GM21528 (cell line): Measurements from ENCODE around the gene TMEM123.
A peak's percentile ranks its signal among the peaks of the same experiment; 100 is the strongest.

Source experiments
- ATAC-seq: cut with Tn5 transposase; IDR thresholded peaks from one replicate; pipeline ENCODE4 v1.9.1; 2021; ENCODE audit warnings: mild to moderate bottlenecking, moderate library complexity; ENCODE audit not compliant: unreplicated experiment, low FRiP score

The TMEM123 gene, protein sequence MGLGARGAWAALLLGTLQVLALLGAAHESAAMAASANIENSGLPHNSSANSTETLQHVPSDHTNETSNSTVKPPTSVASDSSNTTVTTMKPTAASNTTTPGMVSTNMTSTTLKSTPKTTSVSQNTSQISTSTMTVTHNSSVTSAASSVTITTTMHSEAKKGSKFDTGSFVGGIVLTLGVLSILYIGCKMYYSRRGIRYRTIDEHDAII

DNA sequence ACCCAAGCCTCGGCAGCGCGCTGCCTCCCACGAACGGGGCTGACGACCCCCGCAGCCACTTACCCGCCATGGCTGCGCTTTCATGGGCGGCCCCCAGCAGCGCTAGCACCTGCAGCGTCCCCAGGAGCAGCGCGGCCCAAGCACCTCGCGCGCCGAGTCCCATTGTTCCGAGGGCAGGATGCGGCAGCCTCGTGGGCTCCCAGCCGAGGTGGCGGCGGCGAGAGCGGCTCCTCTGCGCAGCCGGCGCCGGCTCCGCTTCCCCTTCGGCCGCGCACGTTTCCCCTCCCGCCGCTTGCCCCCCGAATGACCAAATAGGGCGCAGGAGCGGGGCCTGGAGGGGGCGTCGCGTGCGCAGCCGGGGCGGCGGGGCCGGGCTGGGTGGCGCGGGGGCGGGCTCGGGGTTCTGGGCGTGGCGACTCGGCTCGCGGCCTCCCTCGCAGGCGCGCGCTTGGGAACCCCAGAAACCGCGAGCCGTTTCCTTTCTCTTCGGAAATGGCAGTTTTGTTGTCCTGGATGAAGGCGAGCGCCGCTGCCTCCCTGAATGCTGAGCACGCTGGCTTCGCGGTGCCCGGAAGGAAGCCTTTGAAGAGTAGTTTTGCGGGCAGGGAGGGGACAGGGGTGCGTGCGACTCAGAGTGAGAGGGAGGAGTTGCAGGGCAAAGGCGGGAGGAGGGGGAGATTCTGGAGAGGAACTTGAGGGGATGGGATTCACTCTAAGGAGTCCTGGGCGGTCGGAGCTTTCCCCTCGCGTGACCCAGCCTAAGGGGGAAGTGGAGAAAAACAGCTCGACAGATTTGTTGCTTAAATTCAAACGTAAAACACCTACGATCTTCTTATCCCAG, at the start of gene TMEM123:
TMEM123 (minus strand) TSS at position 305 of the 841 bp plus-strand sequence; CDS start at position 163, 142 bp downstream.
- ATAC-seq: peak; percentile 68

DNA sequence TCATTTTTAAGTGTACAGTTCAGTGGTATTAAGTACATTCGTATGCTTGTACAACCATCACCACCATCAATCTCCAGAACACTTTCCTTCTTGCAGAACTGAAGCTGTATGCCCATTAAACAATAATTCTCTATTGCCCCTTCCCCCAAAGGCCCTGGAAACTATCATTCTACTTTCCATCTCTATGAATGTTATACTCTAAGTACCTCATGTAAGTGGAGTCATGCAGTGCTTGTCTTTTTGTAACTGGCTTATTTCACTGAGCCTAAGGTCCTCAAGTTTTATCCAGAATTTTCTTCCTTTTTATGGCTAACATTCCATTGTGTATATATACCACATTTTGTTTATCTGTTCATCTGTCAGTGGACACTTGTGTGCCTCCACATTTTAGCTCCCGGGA, 48.3 kb upstream of the TMEM123 start:
- ATAC-seq: no peak

DNA sequence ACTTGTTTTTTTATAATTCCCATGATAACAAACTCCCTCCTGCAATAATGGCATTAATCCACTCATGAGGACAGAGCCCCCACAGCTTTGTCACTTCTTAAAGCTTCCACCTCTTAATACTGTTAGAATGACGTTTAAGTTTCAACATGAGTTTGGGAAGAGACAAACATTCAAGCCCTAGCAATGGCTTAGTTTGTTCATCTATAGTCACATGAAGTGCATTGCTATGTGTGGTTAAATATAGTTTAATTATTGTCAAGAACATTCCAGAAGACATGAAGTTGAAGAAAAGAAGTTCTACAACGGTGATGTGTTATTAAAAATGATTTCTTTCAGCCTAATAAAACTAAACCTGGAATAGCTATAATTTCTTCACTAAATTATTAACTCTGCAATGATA, 47.4 kb upstream of the TMEM123 start:
- ATAC-seq: no peak

DNA sequence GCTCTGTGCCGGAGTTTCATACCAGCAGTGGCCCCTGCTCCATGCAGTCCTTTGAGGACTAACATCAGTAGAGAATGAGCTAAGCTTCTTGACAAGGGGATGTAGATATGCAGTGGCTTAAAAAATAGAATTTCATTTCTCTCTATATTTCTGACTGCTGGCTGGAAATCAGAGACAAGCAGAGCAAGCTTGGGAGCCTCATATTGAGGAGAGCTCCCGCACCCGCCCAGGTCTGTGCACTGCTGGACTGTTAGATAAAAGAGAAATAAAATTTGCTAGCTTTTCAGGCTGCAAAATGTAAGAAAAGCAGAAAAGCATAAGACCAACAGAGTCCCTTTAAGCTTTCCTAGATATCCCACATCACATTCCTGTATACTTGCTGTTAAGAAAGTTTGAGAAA, 46.6 kb upstream of the TMEM123 start:
- no peak for ATAC-seq

DNA sequence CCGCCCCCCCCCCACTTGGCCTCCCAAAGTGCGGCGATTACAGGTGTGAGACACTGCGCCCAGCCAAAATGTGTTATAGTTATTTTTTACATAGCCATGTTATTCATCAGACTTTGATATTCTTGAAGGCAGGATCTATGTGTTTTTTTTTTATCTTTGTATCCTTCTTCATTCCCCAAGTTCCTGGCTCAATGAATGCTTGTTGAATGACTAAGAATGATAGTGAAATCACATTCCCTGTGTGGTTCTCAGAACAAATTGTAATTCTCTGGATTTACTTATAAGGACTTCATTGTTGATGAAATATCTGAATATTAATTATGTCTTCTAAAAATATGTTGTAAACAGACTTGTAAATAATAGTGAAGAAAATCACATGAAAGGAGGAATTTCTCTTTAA, 44.5 kb upstream of the TMEM123 start:
- ATAC-seq: no peak

DNA sequence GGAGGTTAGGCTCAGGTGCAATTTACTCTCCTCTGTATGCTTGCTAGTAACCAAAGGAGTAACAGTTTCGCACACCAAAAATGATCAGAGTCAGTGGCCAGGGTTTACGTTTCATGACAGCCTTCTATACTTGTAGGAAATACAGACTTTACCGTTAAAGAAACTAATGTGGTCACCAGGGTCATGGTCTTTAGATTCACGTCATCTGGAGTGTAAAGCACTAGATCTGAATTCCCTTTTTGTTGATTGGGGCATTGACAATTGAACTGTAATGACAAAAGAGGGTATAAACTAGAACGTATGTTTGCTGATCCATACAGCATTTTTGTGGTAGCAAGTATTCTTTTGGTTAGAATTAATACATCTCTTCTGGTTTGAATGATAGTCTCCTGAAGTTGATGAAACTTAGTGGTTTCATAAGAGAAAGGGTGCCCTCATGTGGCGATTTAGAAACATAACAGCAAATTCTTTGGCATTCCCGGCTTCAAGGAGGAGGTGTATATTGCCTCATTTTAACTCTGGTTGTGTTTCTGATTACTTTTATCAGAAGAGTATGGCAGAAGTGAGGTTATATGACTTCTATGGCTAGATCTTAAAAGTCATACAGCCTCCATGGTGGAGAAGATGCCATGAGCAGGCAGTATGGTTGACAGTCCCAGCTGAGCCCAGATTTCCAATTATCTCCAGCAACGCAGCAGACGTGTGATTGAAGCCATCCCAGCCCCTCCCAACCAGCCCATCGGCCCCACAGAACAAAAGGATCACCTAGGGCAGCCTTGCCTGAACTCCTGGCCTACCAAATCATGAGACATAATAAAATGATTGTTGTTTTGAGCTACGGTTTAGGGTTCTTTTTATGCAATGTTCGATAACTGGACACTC, 42.8 kb upstream of the TMEM123 start:
- peak; percentile 87 for ATAC-seq

DNA sequence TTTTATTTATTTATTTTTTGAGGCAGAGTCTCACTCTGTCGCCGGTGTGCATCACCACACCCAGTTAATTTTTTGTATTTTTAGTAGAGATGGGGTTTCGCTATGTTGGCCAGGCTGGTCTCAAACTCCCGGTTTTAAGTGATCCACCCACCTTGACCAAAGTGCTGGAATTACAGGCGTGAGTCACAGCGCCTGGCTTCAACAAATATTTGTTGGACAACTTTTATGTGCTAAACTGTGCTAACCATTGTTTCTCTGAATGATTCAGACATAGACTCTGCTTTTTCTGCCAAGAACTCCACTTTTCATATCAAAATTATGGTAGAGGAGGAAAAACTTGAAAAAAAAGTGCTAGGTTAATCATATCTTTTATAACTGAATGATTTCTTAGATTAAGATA, 41.7 kb upstream of the TMEM123 start:
- ATAC-seq: no peak

DNA sequence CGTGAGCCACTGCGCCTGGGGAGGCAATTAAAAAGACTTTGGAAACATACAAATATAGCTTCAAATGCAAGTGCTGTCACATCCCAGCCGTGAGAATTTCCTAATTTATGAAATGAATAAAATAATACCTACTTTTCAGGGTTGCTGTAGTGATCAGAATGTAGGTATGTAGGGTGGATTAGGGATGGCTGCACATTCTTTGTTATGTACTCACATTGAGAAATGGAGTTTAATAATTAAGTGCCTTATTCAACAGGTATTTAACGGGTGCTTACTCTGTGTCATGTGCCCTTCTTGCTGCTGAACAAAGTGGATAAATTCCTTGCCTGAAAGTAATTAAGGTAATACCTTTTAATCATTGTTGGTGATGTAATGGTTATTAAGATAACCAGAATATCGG, 41.0 kb upstream of the TMEM123 start:
- ATAC-seq: no peak

DNA sequence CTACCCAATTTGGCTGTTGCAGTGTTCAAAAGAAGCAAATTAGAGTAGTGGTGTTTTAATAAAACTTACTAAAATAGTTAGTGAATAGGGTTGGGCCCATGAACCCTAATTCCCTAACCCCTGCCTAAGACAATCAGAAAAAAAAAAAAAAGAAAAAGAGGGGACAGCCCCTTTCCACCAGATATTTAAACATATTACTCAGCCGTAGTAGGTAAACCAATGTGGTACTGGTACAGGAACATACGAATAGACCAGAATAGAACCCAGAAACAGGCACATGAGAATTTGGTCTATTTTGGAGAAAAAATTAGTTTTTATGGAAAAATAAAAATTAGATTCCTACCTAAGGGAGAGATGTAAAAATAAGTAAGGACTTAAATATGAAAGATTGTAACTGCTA, 39.4 kb upstream of the TMEM123 start:
- ATAC-seq: no peak

DNA sequence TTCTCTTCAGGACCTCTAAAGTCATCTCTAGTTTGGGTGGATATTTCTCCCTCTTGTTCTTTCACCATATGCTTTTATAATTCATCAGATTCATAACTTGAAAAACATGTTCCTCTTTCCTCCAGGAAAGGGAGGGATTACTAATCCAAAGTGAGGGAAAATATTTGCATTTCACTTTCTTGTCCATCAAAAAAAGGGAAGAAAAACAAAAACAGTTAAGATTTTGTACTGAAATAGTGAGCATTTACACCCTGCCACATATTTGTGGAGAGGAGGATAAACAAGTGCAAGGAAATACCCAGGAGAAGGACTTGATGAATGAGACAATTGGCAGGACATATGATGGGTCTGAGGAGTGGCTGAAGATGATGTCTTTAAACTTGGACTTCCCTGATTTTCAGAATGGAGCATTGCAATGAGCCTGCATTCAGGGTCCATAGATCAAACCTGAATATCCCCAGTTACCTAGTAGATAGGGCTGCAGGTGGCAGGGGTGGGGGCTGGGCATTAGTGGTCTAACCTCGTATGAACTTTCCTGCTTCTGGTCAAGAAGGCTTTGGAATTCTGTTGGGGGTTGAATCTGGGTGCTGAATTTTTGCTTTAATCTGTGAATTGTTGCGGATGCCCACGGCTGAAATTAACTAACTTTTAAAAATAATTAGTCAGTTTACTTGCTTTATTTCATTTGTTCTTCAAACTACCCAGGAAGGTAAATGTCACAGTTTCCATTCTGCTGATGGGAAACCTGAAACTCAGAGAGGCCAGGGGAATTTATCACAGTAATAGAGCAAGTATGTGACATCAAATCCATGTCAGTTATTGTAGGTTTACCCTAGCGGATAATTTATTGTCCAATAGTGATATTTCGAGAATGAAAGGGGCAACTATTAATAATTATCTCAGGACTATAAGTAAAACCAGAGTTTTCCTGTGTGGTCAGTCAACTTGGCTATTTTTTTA, 36.9 kb upstream of the TMEM123 start:
- no peak for ATAC-seq

DNA sequence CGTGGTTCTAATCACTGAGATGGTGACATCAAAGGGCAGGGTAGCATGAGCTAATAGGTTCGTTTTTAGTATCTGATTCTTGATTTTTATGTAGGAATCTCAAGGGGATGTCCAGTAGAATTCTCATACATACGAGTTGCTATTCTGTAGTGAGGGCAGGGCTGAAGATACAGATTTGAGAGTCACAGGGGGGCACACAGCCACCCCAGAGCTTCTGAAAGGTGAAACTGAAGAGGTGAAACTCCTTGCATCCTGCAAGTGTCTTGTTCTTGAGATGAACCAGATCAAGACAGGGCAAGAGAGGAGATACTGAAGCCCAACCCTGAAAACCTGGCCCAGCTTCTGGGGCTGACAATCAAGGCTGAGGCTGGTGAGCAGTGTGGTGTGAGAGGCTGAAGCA, 35.6 kb upstream of the TMEM123 start:
- ATAC-seq: peak; percentile 77

DNA sequence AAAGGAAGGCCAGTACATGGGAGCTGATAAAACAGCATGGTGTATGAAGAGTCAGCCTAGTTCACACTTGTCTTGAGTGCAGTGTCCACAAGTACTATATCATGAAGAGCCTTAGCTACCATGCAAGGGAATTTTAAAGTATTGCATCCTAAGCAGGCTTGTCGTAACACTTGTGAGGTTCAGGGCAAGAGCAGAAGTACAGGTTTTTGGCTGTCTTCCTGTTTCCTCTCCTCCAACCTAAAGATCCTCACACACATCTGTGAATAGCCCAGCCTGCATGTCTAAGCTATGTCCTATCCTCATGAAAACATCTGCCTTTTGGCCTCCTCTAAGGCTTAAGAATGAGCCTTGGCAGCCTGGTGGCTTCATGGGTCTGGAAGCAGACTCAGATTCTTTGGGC, 34.6 kb upstream of the TMEM123 start:
- no peak for ATAC-seq

DNA sequence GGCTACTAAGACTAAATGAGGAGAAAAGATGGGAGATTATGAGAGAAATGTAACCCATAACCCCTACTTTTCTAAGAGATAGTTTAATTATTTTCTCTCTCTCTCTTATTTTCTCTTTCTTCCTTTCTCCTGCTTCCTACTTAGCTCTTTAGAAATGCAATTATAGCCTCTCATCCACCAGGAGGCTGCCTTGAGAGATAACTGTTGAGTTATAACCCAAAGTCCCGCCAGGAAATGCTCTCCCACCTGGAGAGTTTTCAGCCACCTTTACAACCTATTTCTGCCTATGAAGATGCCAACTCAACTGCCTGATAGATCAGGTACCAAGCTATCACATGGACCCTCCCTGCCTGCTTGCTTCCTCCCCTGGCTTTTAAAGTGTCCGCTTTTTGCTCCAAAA, 34.0 kb upstream of the TMEM123 start:
- no peak for ATAC-seq

DNA sequence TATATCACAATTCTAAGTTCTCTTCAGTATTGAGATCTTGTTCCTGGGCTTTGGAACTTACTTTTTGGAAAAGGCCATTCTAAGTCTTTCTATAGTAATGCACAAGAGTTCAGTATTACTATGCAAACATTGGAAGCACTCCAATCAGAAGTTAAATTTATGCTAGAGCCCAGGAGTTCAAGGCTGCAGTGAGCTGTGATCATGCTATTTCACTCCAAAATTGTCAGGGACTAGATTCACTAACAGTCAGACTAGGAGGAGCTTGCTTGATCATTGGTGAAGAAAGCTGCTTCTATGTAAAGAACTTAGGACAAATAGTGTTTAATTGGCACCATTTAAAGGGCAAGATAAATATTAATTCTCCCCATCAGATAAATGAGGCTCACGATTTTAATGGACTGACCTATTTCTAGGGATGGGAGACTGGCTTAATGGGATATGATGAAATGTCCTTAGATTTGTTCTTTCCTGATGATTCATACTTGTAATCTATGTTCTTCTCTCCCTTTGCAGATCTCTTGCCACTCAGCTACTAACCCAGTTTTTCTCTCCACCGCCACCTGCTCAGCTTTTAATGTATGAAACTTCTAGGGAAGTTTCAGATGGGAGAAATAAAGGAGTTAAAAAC, 32.6 kb upstream of the TMEM123 start:
- no peak for ATAC-seq

DNA sequence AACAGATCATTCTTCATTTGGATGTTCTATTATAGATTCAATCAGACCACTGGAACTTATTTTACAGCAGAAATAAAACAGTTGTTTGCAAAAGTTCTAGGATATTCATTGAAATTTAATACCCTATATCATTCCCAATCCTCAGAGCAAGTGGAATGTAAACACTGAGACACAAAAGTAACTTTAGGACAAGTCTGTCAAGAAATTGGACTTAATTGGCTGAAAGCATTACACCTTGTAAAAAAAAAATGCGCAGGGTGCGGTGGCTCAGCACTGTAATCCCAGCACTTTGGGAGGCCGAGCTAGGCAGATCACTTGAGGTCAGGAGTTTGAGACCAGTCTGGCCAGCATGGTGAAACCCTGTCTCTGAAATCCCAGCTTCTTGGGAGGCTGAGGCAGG, 29.9 kb upstream of the TMEM123 start:
- no peak for ATAC-seq

DNA sequence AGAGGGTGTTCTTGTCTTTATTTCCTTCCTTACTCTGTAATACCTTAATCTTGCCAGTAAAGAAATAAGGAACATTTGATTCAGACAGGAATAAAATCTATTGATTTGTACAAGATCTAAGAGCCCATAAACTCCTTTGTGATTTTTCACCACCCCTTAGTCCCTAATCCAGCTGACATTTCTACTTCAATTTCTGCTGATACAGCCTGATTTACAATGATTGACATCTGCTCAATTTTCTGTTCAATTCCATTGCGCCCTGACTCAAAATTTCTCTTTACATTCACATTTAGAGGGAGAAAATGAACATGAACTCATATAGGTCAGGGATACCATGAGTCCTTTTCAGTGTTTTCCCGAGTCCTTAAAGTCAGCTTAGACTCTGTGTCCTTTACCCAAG, 27.2 kb upstream of the TMEM123 start:
- no peak for ATAC-seq

DNA sequence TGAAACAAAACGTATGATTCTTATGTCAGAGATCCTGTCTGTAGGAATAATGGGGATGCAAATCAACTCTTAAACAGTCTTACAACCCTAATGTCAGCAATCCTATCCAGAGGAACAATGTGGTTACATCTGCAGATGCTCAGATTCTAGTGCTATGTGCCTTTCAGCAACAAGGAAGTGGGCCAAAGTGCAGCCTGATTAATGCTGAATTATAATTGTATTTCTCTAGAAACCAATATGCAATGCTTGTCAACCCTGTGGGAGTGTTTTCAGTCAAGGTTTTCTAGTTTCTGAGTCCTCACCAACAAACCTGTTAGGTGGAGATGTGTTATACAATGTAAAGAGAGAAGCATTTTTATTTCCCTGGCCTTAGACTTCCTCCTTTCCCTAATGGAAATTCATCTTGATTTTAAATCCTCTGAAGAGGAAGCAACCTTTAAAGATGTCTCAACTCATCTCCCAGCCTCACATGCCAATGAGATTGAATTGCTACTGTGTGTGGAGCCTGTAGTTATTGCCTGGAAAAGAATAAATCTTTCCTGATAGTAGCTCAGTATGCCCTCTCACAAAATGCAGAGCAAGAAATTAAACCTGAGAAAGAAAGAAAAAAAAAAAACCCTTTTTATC, 26.2 kb upstream of the TMEM123 start:
- ATAC-seq: no peak

DNA sequence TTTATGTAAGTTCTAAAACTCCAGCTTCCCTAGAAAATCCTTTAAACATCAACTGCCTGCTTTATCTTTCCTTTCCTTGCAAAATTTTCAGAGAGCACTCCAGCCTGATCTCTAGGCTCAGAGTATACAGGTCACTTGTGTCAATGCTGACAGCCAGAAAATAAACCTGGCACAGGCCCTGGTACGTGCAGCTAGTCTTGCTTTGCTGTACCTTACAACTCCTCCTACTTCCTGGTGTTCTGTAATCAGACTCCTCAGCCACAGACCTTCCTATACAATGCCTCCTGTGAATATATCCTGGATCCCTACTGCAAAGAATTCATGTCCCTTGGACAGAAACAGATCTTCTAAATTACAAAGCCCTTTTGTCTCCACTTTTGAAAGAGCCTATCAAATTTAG, 24.2 kb upstream of the TMEM123 start:
- ATAC-seq: no peak

DNA sequence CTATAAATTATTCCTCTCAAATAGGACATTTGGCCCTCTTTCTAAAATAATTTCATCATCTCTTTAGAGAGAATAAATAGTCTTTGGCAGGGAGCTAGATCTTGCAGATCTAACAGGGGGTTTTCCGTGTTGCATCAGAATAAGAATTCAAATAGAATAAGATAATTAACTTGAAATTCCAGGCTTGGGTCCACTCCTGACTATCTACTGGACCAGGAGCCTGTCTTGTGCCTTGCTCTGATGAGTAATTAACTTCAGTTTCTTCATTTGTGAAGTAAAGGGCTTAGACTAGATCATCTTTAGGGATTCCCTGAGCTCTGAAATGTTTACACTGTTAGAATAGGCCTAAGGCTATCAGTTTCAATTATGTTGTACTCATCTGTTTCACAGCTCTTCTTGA, 23.5 kb upstream of the TMEM123 start:
- ATAC-seq: no peak
